Stimulated activated CD8-positive, alpha-beta memory T cell treated with anti-CD3 and anti-CD28 coated beads, Interleukin-7, amount 100 ng/mL, for 4 hours (primary cell): Measurements from ENCODE around the gene CYYR1.

Source experiments
- DNase-seq, 2 donors: peaks; one replicate each; pipeline ENCODE4 v3.0.0-alpha.2; 2020; ENCODE audit warnings: low read depth in 2 of 2

CYYR1 gene

DNA sequence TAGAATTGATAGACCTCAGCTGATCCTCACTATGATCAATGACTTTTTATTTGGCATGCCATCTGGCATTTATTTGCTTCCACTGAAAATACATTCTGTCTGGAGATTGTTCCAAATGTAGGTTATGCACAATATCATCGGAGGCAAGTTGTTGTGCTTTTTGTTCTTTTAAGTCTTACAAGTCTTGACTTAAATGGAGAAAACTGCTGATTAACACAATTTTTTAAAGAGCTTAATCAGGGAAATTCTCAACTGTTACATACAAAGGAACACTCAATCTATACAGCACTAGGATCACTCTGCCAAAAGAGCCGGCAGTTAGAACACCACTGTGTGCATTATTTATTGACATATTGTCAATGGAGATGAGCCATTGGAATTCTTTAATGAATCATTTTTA, 19.2 kb downstream of the CYYR1 start:
- DNase-seq, result no peak

DNA sequence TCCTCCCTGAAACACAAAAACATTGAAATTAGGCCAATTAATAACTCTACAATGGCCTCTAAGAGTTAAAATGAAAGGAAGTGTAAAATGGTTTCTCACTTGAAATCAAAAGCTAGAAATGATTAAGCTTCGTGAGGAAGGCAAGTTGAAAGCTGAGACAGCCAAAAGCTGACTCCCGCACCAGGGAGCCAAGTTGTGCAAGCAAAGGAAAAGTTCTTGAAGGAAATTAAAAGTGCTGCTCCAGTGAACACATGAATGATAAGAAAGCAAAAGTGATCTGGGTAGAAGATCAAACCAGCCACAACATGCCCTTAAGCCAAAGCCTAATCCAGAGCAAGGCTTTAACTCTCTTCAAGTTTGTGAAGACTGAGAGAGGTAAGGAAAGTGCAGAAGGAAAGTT, 22.8 kb downstream of the CYYR1 start:
- DNase-seq, result no peak

DNA sequence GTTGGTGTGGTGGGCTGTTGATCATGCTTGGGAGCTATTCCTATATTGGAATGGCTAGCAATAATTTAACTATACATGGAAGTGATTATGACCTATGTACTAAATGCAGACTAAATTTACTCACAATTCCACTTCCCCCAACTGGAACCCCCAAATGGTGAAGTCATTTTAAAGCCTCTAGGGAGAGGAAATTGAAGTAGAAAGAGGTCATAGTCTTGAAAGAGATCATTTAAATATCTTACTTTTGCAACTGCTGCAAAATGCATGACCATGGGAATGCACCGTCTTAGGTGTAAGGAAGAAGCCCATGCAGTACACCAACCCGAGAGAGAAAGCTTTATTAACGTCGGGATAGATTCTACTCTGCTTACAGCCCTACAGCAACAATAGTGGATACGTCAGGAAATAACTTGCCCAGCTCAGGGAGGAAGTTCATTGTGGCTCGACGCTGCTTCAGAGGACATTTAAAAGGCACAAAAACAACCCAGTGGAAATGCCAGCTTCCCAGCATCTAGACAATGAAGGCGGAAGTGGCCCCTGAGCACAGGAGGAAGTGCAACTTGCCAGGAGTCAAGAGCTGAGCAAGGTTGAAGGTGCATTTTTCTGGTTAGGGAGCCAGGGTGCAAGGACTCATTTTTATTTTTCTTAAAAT, 26.5 kb downstream of the CYYR1 start:
- DNase-seq, result no peak

DNA sequence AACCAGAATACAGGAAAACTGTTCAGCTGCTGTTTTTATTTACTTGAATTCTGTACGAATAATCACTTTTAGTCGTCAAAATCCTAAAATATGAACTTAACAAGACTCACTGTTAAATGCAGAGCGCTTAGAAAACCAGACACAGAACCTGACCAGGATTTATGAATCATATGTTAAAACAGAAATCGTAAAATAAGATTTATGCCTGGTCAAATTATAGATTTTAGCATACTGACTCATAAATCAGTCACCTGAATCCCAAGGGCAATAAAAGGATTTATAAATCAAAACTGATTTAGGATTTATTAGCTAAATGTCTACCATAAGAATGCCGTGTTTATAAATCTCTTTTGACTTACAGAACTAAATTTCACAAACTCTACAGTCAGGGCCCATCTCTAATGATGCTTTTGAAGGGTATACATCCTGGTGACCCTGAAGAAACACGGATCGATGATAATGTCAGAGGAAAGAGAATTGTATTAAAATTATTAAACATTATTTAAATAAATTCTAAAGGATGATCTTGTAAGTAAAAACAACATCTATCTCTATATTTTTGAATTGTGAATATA, 28.8 kb downstream of the CYYR1 start:
- DNase-seq, result no peak

DNA sequence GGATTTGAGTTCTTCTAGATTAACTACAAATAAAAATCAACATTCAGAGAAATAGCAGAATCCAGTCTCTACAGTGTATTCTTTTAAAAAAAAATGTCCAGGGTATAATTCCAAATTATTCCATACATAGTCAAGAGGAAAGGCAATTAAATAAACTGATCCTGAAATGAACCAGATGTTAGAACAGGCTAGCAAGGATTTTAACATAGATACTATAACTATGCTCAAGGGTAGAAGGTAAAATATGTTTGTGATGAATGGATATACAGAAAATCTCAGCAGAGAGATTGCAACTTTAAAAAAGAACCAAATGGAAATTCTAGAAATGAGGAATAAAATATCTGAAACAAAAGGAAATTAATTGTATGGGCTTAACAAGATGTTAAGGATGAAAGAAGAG, 32.4 kb downstream of the CYYR1 start:
- DNase-seq, result no peak

DNA sequence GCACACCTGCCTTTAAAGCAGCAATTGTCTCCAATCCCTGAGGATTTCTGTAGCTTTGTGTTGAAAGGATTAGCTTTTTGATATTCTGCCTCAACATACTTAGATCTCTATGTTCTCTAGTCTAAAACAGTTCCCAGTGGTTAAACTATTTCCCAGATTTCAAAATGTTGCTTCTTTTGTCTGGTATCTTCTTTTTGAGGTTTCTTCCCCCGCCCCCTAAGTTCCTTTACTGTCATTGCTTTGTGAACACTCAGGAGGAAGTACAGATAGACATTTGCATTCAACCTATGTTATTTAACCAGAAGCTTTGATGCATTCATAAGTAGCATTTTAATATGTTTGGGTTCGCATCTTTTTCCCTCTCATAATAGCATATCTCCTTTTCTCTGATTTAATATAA, 33.5 kb downstream of the CYYR1 start:
- DNase-seq, result no peak

DNA sequence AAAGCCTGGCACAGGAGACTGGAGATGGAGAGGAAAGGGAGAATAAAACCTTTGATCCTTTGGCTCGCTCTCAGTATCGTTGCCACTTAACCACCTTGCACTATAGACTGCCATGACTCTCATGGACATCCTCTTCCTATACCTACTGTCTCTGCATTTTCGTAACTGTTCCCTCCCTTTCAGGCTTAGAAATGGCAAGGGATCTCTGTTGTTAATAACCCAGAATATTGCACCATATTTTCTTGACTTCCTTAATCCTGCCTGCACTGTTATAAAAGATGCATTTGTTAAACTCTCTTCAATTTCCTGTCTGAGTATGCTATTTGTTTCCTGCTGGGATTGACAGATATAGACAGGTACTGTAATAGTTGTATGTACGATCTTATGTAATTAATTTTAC, 38.6 kb downstream of the CYYR1 start:
- DNase-seq, result no peak

DNA sequence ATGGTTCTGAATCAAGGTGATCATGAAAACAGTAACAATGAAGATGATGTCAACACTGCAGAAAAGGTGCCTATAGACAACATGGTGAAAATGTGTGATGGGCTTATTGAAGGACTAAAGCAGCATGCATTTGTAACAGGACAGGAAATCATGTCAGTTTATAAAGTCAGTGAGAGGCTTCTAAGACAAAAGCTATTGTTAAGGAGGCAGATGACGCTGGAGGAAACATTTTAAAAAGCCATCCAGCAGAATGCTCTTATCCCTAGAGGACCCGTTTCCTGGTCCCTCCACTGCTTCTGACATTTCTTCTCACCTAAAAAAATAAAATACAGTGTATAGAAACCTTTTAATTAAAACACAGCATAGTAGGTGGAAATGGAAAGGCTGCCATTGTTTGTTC, 40.9 kb downstream of the CYYR1 start:
- DNase-seq, result no peak

DNA sequence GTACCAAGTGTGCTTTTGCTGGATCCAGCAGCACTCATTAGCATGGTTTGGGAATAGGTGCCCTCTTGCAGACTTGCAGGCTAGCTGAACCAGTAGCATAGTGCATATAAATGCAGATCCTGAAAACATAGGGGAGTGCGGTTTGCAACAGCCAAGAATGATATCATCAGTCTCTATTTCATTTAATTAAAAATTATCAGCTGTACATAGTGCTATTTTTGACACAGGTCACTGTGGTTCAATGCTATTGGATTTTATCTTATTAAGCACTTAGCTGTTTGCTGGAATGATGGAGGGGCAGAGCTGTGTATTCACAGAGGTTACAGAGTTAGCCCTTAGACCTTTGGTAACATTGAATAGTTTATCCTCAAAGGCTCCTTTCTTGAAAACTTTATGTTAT, 43.6 kb downstream of the CYYR1 start:
- no peak for DNase-seq

DNA sequence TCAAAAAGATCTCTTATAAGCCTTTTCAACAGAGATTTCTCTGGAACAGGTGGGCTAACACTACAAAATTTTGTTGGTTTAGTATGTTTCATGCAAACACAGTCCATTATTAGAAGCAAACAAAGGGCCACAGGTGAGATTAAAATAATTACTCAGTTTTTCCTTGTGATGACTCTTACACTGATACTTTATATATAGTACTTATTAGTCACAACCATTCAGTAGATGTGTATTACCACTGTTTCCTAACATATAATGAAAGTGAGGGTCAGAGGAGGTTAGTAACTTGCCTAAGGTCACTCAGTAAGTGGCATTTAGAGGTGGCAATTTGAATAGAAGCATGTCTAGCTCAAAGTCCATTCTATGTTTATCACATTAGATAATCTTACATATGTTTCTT, 44.2 kb downstream of the CYYR1 start:
- DNase-seq, result no peak

DNA sequence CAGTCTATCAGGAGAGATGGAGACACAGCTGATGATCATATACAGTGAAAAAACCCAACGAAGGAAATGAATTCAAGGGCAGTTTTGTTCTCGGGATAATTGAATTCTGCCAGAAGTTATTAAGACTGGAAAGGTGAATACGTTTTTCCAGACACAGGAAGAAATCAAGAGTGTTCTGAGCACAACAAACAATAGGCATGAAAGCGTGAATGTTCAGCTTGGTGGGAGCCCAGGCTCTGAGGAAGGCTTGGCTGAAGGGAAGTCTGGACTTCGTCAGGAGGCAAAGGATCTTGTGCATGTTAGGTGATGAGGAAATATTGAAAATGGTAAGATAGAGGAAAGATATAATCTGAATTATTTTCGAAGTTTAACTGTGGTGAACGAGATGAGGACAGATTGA, 50.4 kb downstream of the CYYR1 start:
- no peak for DNase-seq

DNA sequence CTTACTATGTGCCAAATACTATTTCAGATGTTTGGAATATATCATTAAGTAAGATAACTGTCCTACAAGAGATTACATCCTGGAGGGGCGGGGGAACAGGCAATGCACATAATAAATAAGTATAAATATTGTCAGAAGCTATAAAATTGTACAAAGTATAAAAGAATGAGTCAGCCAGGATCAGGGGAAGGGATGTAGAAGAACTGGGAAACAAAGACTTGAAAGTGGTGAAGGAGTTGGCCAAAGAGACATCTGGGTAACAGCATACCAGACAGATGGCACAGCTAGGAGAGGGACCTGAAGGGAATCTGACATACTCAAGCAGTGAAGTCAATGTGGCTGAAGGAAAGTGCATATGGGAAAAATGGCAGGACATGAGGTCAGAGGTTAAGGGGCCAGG, 53.9 kb downstream of the CYYR1 start:
- no peak for DNase-seq

DNA sequence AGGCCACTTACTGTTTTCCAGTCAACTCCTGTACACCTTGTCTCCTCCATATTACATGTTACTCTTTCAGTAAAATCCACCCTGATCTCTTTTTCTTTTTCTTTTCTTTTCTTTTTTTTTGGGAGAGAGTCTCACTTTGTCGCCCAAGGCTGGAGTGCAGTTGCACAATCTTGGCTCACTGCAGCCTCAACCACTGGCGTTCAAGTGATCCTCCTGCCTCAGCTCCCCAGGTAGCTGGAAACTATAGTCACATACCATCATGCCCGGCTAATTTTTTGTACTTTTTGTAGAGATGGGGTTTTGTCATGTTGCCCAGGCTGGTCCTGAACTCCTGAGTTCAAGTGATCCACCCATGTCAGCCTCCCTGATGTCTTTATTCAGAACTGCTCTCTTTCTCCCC, 57.8 kb downstream of the CYYR1 start:
- no peak for DNase-seq

DNA sequence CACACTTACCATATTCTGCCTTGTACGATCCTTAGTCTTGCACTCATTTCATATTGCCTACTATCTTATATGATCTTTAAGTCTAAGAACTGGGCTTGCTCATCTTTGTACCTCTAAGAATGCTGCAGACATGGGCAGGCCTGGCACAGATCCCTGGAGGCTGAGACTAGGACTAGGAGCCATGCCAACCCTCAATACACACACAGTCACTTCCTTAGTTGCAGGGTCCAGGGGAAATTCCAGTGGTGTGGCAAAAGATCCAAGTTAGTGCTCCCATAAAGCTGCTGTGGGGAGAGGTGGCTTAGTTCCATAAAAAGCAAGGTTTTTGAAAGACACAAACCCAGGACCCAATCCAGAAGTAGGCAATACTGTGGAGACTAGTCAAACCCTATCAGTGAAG, 59.9 kb downstream of the CYYR1 start:
- DNase-seq, result no peak

DNA sequence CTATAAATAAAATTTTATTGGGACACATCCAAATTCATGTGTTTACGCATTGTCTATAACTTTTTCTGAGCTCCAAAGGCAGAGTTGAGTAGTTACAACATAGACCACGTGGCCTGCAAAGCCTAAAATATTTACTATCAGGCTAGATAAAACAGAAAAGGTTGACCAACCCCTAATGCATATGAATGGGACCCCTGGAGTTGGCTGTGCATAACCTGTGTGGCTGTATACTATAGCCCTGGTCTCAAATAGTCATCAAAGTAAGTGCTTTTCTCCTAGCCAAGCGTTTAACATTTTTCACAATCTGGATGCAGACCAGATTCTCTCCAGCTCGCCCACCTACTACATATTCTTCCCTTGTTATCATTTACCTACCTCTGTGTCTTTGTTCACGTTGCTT, 60.4 kb downstream of the CYYR1 start:
- DNase-seq, result no peak

DNA sequence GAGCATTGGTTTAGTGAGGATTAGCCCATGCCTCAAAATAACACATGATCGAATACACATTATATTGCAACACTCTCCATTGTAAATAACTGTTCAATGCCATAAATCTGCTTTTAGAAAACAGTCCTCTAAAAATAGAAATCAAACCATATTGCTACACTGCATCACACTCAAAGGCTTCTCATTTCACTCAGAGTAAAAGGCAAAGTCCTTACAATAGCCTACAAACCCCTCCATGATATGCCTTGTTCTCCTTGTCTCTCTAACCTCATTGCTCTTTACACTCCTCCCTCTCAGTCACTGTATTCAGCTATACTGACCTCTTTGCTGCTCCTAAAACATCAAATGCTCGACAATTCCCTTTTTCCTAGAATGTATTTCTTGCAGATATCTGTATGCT, 64.2 kb downstream of the CYYR1 start:
- DNase-seq, result no peak

DNA sequence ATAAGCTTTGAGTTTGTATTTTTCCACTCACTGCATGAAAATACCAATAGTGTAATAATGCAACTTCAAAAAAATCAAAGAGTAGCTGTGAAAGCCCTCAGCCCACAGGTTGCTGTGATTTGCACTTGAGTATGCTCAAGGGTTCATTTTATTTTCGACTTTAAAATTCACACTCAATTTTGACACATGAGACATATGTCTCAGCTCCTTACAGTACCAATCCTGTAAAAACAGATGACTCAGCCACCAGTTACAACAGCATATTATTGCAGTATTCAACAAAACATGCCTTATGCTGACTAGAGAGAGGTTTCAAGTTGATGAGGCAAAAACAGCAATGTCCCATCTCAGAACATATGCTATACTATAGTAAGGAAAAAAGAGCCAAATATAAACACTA, 66.1 kb downstream of the CYYR1 start:
- DNase-seq, result no peak

DNA sequence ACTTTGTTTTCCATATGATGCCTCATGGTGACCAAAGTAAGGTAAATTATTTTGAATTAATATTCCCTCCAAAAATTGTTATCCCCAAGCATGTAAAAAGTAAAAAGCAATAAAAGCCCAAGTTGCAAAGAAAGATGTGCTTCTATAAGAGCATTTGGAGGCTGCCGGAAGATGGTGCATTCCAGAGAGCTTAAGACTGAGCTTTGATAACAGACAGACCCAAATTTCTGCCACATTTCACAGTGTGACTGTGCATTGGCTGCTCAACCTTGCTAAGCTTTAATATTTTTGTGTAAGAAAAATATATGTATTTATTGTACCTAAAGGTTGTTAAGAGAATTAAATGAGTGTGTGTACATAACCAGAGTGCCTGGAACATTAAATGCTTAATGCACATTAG, 67.9 kb downstream of the CYYR1 start:
- DNase-seq, result no peak

DNA sequence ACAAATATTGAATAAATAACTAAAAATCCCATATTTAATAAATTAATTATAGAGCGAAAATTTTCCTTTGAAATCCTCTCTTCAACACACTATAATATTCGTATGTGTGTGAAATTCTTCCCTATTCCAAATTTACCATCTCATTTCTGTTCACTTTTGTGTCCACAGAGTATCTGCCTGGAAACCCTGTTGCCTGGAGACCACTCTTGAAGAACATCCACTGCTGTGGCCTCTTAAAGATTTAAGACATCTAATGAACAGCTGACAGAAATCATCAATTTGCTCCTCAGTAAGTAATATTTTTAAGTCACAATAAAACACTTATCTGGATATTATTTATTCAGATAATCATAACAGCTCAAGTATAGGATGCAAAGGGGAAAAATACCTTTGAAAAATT, 69.7 kb downstream of the CYYR1 start:
- no peak for DNase-seq

DNA sequence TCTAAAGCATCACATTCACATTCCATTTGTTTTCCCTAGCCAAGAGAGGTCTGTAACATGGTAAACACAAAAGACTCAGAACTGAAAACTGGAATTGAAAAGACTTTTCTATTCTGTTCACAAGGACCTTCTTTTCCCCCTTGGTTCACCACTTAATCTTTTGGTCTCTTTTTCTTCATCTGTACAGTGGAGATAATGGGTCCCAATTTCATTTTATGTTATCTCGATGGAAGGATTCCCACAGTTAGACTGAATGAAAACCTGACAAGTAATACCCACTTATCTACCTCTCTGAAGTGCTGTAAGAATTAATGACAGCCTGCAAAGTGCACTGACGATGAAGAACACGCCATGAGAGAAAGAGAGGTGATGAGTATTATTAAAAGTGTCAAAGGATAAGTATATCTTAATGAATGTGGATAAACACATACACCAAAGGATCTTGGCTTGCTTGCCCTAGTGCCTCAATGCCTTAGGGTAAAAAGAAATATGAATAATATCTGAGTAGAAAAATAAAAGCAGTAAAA, 71.5 kb downstream of the CYYR1 start:
- DNase-seq, result no peak

DNA sequence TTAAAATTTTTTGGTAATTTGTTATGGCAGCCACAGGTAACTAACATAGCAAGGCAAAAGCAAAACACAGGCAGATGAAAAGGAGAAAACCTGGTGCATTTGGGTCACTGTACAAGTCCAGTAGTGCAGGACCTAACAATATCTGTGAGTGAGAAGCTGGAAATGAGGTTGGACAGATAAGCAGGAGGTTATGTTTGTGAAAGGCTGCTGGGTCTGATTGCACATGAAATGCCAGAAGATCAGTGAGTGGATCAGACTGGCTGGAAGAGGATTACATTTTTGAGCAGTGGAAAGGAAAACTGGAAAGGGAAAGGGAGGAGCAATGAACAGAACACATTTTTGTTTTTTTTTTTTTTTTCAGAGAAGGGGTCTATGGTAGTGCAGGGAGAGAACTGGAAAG, 73.6 kb downstream of the CYYR1 start:
- DNase-seq, result no peak

DNA sequence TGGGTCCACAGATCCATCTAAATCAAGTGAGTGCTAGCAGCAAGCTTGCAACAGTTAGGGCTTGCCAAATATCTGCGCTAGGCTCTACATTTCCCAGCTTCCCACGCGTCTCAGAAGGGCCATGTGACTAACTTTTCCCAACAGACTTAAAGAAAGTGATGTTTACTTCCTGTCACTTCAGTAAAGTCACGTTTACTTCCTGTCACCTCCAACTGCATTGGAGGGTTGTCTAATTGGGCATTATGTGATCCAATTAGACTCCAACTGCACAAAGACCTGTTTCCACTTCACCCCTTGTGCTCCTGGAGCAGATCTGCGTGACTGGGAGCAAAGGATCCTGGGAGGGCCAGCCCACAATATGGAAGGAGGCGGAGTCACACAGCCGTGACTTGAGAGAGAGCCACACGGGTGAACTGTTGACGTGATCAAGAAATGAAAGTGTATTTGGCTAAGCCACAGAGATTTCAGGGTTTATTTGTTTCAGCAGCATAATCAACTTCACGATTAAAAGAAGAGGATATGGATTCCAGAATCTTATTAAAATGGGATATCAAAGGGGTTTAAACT, 77.7 kb downstream of the CYYR1 start:
- no peak for DNase-seq

DNA sequence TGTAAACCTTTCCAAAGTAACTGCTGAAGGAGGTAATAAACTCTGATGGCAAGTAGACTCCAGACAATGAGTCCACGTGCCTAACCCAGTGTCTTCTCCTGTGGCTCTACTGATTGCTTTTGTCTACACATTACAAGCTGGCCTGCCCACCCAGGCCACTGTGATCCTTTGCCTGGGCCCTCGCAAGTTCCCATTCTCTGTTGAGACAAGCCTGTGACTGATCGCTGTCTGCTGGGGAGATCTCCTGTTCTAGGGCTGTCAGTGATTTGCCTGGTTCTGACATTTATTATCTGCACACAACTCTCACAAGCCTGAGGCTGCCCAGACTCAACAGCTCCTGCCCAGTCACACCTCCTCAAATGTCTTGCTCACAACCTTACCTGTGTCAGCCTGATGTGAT, 81.4 kb downstream of the CYYR1 start:
- no peak for DNase-seq

DNA sequence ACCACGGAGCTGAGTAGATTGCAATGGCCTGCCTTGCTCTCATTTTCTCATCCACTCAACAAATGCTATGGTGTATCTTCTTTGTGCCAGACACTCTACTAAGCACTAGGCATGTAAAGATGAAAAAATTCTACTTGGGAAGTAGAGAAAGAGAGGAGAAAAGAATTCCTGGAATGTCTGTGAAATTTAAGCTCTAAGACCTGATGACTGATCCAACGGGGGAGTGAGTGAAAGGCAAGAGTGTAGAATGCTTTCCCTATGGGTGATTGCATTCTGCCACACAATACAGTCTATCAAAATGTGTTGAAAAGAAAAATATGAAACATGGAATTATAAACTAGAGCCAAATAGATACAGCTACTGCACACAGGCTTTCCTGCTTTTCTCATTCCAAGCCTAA, 82.3 kb downstream of the CYYR1 start:
- DNase-seq, result no peak
